B cell (primary cell): ENCODE data around the gene CEP112. TPM values are rescaled to one million over a fixed set of nuclear protein-coding genes. Genes with fewer than 3 reads are reported as not detected.

Experiments
- ATAC-seq: fragments of 200-7000 bp; cut with Tn5 transposase; one replicate; pipeline ENCODE4 v1.10.0; 2021; ENCODE audit warnings: low read depth, mild to moderate bottlenecking, moderate number of reproducible peaks, moderate library complexity
- CTCF ChIA-PET: fragments of 350-600 bp; sonication (Branson Sonifier 250); formaldehyde crosslinking; loops from one replicate; lab custom pipeline; 2021; ENCODE audit warnings: antibody characterized with exemption, inconsistent platforms; lab: Charles Lee
- POLR2A ChIA-PET: fragments of 350-600 bp; sonication (Branson Sonifier 250); formaldehyde crosslinking; loops from one replicate; lab custom pipeline; 2021; ENCODE audit warnings: antibody characterized with exemption; lab: Charles Lee
- DNase-seq: peaks from one replicate; pipeline ENCODE4 v3.0.0; 2013
- H2AFZ ChIP-seq: 2 replicates; pipeline ENCODE4 v1.6.1; 2012; ENCODE audit warnings: mild to moderate bottlenecking, low read depth, low read length; ENCODE audit not compliant: insufficient read depth, poor library complexity, severe bottlenecking
- H3K27ac ChIP-seq, 2 donors: 1 replicate in 1 of 2; 2 replicates in 1 of 2; pipeline ENCODE4 v1.5.1; 2012 to 2013; ENCODE audit warnings: low read length in 2 of 2, mild to moderate bottlenecking in 2 of 2, moderate library complexity in 1 of 2
- H3K27me3 ChIP-seq, 4 experiments: fragments of 200-600 bp in 1 of 4; sonication (generic) in 1 of 4; replicated peaks in 1 of 4; 1 replicate in 2 of 4; 2 replicates in 2 of 4; pipeline versions ENCODE4 v1.6.1 to v1.7.0; 2013 to 2016; ENCODE audit warnings: low read length in 3 of 4, mild to moderate bottlenecking in 2 of 4, mixed read lengths in 1 of 4, moderate library complexity in 1 of 4; ENCODE audit not compliant: insufficient read depth in 4 of 4, control insufficient read depth in 3 of 4; ENCODE audit errors: control extremely low read depth in 1 of 4
- H3K36me3 ChIP-seq, 2 experiments: replicated peaks in 1 of 2; 1 replicate in 1 of 2; 2 replicates in 1 of 2; pipeline versions ENCODE4 v1.6.1 to v1.7.1; 2013; ENCODE audit warnings: low read length in 1 of 2; ENCODE audit not compliant: insufficient read depth in 2 of 2, control insufficient read depth in 1 of 2; ENCODE audit errors: control extremely low read depth in 1 of 2, extremely low read depth in 1 of 2
- H3K4me1 ChIP-seq, 2 donors: fragments of 200-600 bp in 1 of 2; sonication (generic) in 1 of 2; 1 replicate in 1 of 2; 2 replicates in 1 of 2; pipeline versions ENCODE4 v1.5.1 to v1.6.1; 2013 to 2017; ENCODE audit warnings: low read length in 2 of 2; ENCODE audit not compliant: control insufficient read depth in 2 of 2, insufficient read depth in 2 of 2
- H3K4me2 ChIP-seq: replicated peaks from 2 replicates; pipeline ENCODE3; 2012; ENCODE audit warnings: mild to moderate bottlenecking, low read depth, low read length; ENCODE audit not compliant: poor library complexity, severe bottlenecking
- H3K4me3 ChIP-seq, 5 experiments: fragments of 200-600 bp in 1 of 5; sonication (generic) in 1 of 5; 1 replicate in 3 of 5; 2 replicates in 2 of 5; pipeline versions ENCODE4 v1.5.1 to v1.7.0; 2011 to 2016; ENCODE audit warnings: low read length in 4 of 5, mild to moderate bottlenecking in 4 of 5, low read depth in 2 of 5, control low read depth in 1 of 5, moderate library complexity in 1 of 5; ENCODE audit not compliant: insufficient read depth in 1 of 5; ENCODE audit errors: control extremely low read depth in 1 of 5, extremely low read depth in 1 of 5
- H3K79me2 ChIP-seq: fragments of 200-600 bp; sonication (generic); one replicate; pipeline ENCODE4 v1.6.0; 2016; ENCODE audit warnings: low read length; ENCODE audit not compliant: control insufficient read depth, insufficient read depth
- H3K9ac ChIP-seq: fragments of 200-600 bp; sonication (generic); 2 replicates; pipeline ENCODE4 v1.6.1; 2017; ENCODE audit warnings: mild to moderate bottlenecking, low read length, moderate library complexity
- H3K9me3 ChIP-seq, 3 donors: one replicate each; pipeline versions ENCODE4 v1.6.1 to v1.7.1; 2013; ENCODE audit warnings: low read length in 2 of 3; ENCODE audit not compliant: control insufficient read depth in 2 of 3, insufficient read depth in 1 of 3; ENCODE audit errors: control extremely low read depth in 1 of 3
- H4K20me1 ChIP-seq: 2 replicates; pipeline ENCODE4 v1.6.0; 2012; ENCODE audit warnings: mild to moderate bottlenecking, low read length; ENCODE audit not compliant: insufficient read depth, control insufficient read depth, poor library complexity, severe bottlenecking
- H3K27ac Mint-ChIP-seq: one replicate; pipeline ENCODE4 v1.8.0; 2021; ENCODE audit warnings: mixed read lengths
- H3K27me3 Mint-ChIP-seq: one replicate; pipeline ENCODE4 v1.8.0; 2021; ENCODE audit warnings: mixed read lengths
- H3K4me1 Mint-ChIP-seq: one replicate; pipeline ENCODE4 v1.8.0; 2021; ENCODE audit warnings: mixed read lengths
- H3K4me3 Mint-ChIP-seq: one replicate; pipeline ENCODE4 v1.8.0; 2021; ENCODE audit warnings: mixed read lengths
- H3K9me3 Mint-ChIP-seq: one replicate; pipeline ENCODE4 v1.8.0; 2022; ENCODE audit warnings: mixed read lengths; ENCODE audit not compliant: insufficient read depth
- EZH2 ChIP-seq: IDR thresholded peaks from 2 replicates; pipeline ENCODE4 v1.6.1; 2012; ENCODE audit warnings: borderline replicate concordance, low read depth, mild to moderate bottlenecking, moderate library complexity, low read length; ENCODE audit not compliant: insufficient read depth, poor library complexity, severe bottlenecking
- WGBS: methylation state at CpG from one replicate; pipeline ENCODE4 v1.1.5; 2013; ENCODE audit warnings: missing lambda C conversion rate; ENCODE audit not compliant: insufficient coverage; 5-methylcytosine and 5-hydroxymethylcytosine counted together
- intact Hi-C: fragments of 100-400 bp; cut with micrococcal nuclease; formaldehyde crosslinking; loops from one replicate; pipeline ENCODE4 v1.10.0; 2022
- polyA plus RNA-seq: library from polyadenylated mRNA; depleted of rRNA; stranded (reverse); fragments of >200 nt; gene quantifications from 2 replicates; pipeline ENCODE4 v1.2.3, GENCODE V29; 2012
- total RNA-seq, 2 donors: library from RNA; stranded (reverse); fragments of 120-200 nt in 1 of 2; gene quantifications; 1 replicate in 1 of 2; 2 replicates in 1 of 2; pipeline versions ENCODE4 v1.2.3 to v1.2.4, GENCODE V29; 2013 to 2022
- TF ChIP-seq, protein P1 (sequence below): fragments of 200-600 bp; IDR thresholded peaks from one replicate; pipeline ENCODE4 v1.8.0; 2022; ENCODE audit warnings: antibody characterized with exemption, mild to moderate bottlenecking

The CEP112 gene
- total and polyA plus RNA-seq, 2 donors (not counting 1 experiment from before 2014, with no cell fraction given), result 0.57 to 4.6 TPM

GRCh38 chr17:66177048-66177447 lies 14.9 kb downstream of the CEP112 start:
- Mint-ChIP-seq H3K4me3 (no peak overlapping the region), H3K27me3 (no peaks in the 10 kb centered on the region), H3K27ac (no peak overlapping the region), H3K4me1 (no peaks in the 10 kb centered on the region), H3K9me3 (no peaks in the 10 kb centered on the region)
- Histone ChIP-seq H3K79me2 (no peaks in the 10 kb centered on the region), H3K27ac (no peak overlapping the region), H3K9me3 (no peaks in the 10 kb centered on the region), H3K36me3 (no peaks in the 10 kb centered on the region), H3K9ac (no peak overlapping the region), H3K27me3 (no peaks in the 10 kb centered on the region), H4K20me1 (no peaks in the 10 kb centered on the region), H2AFZ (no peak overlapping the region), H3K4me2 (no peak overlapping the region), H3K4me3 (no peak overlapping the region), H3K4me1 (no peaks in the 10 kb centered on the region)
- ChIA-PET CTCF (no interaction called here), POLR2A (no interaction called here)
- DNase-seq (no peak), ATAC-seq (no peak)
- intact Hi-C loops, result no loop called here
- TF ChIP-seq, protein P1, sequence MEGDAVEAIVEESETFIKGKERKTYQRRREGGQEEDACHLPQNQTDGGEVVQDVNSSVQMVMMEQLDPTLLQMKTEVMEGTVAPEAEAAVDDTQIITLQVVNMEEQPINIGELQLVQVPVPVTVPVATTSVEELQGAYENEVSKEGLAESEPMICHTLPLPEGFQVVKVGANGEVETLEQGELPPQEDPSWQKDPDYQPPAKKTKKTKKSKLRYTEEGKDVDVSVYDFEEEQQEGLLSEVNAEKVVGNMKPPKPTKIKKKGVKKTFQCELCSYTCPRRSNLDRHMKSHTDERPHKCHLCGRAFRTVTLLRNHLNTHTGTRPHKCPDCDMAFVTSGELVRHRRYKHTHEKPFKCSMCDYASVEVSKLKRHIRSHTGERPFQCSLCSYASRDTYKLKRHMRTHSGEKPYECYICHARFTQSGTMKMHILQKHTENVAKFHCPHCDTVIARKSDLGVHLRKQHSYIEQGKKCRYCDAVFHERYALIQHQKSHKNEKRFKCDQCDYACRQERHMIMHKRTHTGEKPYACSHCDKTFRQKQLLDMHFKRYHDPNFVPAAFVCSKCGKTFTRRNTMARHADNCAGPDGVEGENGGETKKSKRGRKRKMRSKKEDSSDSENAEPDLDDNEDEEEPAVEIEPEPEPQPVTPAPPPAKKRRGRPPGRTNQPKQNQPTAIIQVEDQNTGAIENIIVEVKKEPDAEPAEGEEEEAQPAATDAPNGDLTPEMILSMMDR, result no peak
- TF ChIP-seq EZH2, result no peak

DNA sequence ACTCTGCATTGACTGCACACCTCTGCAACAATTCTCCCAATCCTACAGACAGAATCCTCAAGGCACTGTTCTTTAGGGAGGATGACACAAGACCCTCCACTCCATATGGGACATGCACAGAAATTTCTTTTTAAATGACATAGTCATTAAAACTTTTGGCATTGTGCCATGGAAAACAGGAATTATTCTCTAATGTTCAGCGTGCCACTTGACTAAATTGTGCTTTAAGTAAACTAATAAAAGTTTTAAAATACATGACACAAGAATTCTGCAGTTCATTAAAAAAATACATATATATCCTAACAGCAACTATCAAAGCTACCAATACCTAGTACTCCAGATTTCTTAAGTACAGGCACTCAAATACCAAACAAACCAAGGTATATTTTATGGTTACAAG lies 16.0 kb downstream of the CEP112 start:
- Histone ChIP-seq H3K9me3 (no peaks in the 10 kb centered on the region), H4K20me1 (no peaks in the 10 kb centered on the region), H2AFZ (no peak overlapping the region), H3K79me2 (no peaks in the 10 kb centered on the region), H3K27ac (no peak overlapping the region), H3K36me3 (no peaks in the 10 kb centered on the region), H3K27me3 (no peaks in the 10 kb centered on the region), H3K4me1 (no peaks in the 10 kb centered on the region), H3K4me2 (no peak overlapping the region), H3K4me3 (no peak overlapping the region), H3K9ac (no peak overlapping the region)
- intact Hi-C loops, result no loop called here
- Mint-ChIP-seq H3K9me3 (no peaks in the 10 kb centered on the region), H3K27me3 (no peaks in the 10 kb centered on the region), H3K4me1 (no peaks in the 10 kb centered on the region), H3K4me3 (no peak overlapping the region), H3K27ac (no peak overlapping the region)
- CTCF ChIA-PET, result interaction anchor here (1.1 kb wide), 1 partner anchor 10 kb away, joined by 4 read pairs; no protein-coding TSS in a partner anchor
- TF ChIP-seq EZH2, result no peak
- TF ChIP-seq, protein P1, result no peak
- ATAC-seq (no peak), DNase-seq (no peak)
- POLR2A ChIA-PET, result no interaction called here
- no CpG with 5 or more reads among the region's 1 CpG for WGBS
